ENCODE results near the gene MIPEP. TPM values are rescaled to one million over a fixed set of nuclear protein-coding genes. Genes with fewer than 3 reads are reported as not detected.

The MIPEP gene
- polyA plus RNA-seq, 1 donor (not counting 4 experiments of a cell fraction or from before 2014, with no cell fraction given): 35.0 TPM

DNA sequence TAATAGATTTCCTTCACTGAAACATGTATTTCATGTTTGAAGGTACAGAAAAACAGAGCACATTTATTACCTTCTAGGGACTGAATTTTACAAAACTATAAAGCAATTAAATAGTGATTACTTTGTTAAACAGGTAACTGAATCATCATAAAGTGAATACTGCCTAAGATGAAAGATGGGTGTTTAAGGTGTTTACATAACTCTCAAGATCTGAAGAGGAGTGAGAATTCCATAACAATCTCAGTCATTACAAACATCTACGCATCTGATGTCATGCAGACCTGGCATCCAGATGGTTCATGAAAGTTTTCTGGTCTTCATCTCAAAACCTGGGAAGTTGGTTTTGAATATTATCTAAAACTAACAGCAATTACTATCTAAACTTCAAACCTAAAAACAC, 80.4 kb downstream of the MIPEP start:
- no peaks in the 10 kb centered on the region for H4K20me1 ChIP-seq (ENCODE audit: control insufficient read depth, extremely low read depth, insufficient read depth, low read length)
- H3K79me2 ChIP-seq (ENCODE audit: control insufficient read depth, insufficient read depth, low read length): no peaks in the 10 kb centered on the region
- H3K9me1 ChIP-seq (ENCODE audit: control insufficient read depth, extremely low read depth, insufficient read depth, low read length): no peaks in the 10 kb centered on the region
- no peaks in the 10 kb centered on the region for H3K9me3 ChIP-seq (ENCODE audit: control insufficient read depth, low read depth, low read length)
- DNase-seq (ENCODE audit: low read depth, low spot score) (no peak), FAIRE-seq (no peak)
- H3K4me3 ChIP-seq (ENCODE audit: control insufficient read depth in 2 of 3, extremely low read depth in 1 of 3, insufficient read depth in 2 of 3, low read depth in 1 of 3, low read length in 3 of 3): no peak overlapping the region
- TF ChIP-seq EZH2 (IDR thresholded peaks at IDR 0.05; ENCODE audit: low read length) (no peak), CTCF (optimal IDR thresholded peaks at IDR 0.05 in 1 of 3, IDR thresholded peaks at IDR 0.05 in 1 of 3, conservative IDR thresholded peaks at IDR 0.05 in 1 of 3; ENCODE audit: extremely low read depth in 1 of 3, insufficient read depth in 2 of 3, low read length in 3 of 3) (no peak)
- H2AFZ ChIP-seq (ENCODE audit: control insufficient read depth, low read length): no peak overlapping the region
- dilution Hi-C loops (cut with MboI; ENCODE audit: extremely low pct_ligation_motif_present, low sequenced_read_pairs): no loop called here
- H3K27ac ChIP-seq (ENCODE audit: control insufficient read depth, insufficient read depth, low read length): no peak overlapping the region
- no peak overlapping the region for H3K4me2 ChIP-seq (ENCODE audit: control insufficient read depth, extremely low read depth, insufficient read depth, low read depth, low read length)
- H3K36me3 ChIP-seq (ENCODE audit: control insufficient read depth in 2 of 2, extremely low read depth in 1 of 2, insufficient read depth in 2 of 2, low read length in 2 of 2): no peaks in the 10 kb centered on the region
- no peaks in the 10 kb centered on the region for H3K4me1 ChIP-seq (ENCODE audit: control insufficient read depth, extremely low read depth, insufficient read depth, low read length)
- H3K27me3 ChIP-seq (ENCODE audit: control insufficient read depth, extremely low read depth, insufficient read depth, low read length): no peaks in the 10 kb centered on the region
- no peak overlapping the region for H3K9ac ChIP-seq (ENCODE audit: control insufficient read depth, extremely low read depth, insufficient read depth, low read length)

GRCh38 chr13:23806874-23807526, 82.2 kb downstream of the MIPEP start:
- no peak for FAIRE-seq
- H3K4me2 ChIP-seq (ENCODE audit: control insufficient read depth, extremely low read depth, insufficient read depth, low read depth, low read length): no peak overlapping the region

More at GRCh38 chr13:23806874-23807526, 82.2 kb downstream of the MIPEP start:
- H3K36me3 ChIP-seq (ENCODE audit: control insufficient read depth in 2 of 2, extremely low read depth in 1 of 2, insufficient read depth in 2 of 2, low read length in 2 of 2): no peaks in the 10 kb centered on the region
- no peaks in the 10 kb centered on the region for H3K9me1 ChIP-seq (ENCODE audit: control insufficient read depth, extremely low read depth, insufficient read depth, low read length)
- no peak for TF ChIP-seq CTCF (optimal IDR thresholded peaks at IDR 0.05 in 1 of 3, IDR thresholded peaks at IDR 0.05 in 1 of 3, conservative IDR thresholded peaks at IDR 0.05 in 1 of 3; ENCODE audit: extremely low read depth in 1 of 3, insufficient read depth in 2 of 3, low read length in 3 of 3)
- TF ChIP-seq EZH2 (IDR thresholded peaks at IDR 0.05; ENCODE audit: low read length): no peak
- no peak overlapping the region for H2AFZ ChIP-seq (ENCODE audit: control insufficient read depth, low read length)
- DNase-seq (ENCODE audit: low read depth, low spot score): no peak
- H3K27ac ChIP-seq (ENCODE audit: control insufficient read depth, insufficient read depth, low read length): no peak overlapping the region
- no peaks in the 10 kb centered on the region for H3K9me3 ChIP-seq (ENCODE audit: control insufficient read depth, low read depth, low read length)
- no peaks in the 10 kb centered on the region for H3K79me2 ChIP-seq (ENCODE audit: control insufficient read depth, insufficient read depth, low read length)
- no peaks in the 10 kb centered on the region for H4K20me1 ChIP-seq (ENCODE audit: control insufficient read depth, extremely low read depth, insufficient read depth, low read length)
- H3K27me3 ChIP-seq (ENCODE audit: control insufficient read depth, extremely low read depth, insufficient read depth, low read length): no peaks in the 10 kb centered on the region
- no peak overlapping the region for H3K9ac ChIP-seq (ENCODE audit: control insufficient read depth, extremely low read depth, insufficient read depth, low read length)
- no peak overlapping the region for H3K4me3 ChIP-seq (ENCODE audit: control insufficient read depth in 2 of 3, extremely low read depth in 1 of 3, insufficient read depth in 2 of 3, low read depth in 1 of 3, low read length in 3 of 3)
- dilution Hi-C loops (cut with MboI; ENCODE audit: extremely low pct_ligation_motif_present, low sequenced_read_pairs): no loop called here
- H3K4me1 ChIP-seq (ENCODE audit: control insufficient read depth, extremely low read depth, insufficient read depth, low read length): no peaks in the 10 kb centered on the region
